HG03469 (cell line): Measurements from ENCODE around the gene THRB.

ENCODE experiments used
- ATAC-seq: cut with Tn5 transposase; IDR thresholded peaks from one replicate; pipeline ENCODE4 v1.9.1; 2021; ENCODE audit warnings: mild to moderate bottlenecking, moderate library complexity, moderate number of reproducible peaks; ENCODE audit not compliant: unreplicated experiment

Gene THRB

GRCh38 chr3:24359102-24359501, 135.5 kb downstream of the THRB start:
- no peak for ATAC-seq

- ATAC-seq = no peak
Measured at GRCh38 chr3:24357635-24358034, 137.0 kb downstream of the THRB start.

- no peak for ATAC-seq
Measured at GRCh38 chr3:24355806-24356205, 138.8 kb downstream of the THRB start.

- no peak for ATAC-seq
Measured at GRCh38 chr3:24354230-24354629, 140.4 kb downstream of the THRB start.

- ATAC-seq = no peak
Measured at GRCh38 chr3:24352893-24353553, 141.6 kb downstream of the THRB start.

GRCh38 chr3:24351779-24352469, 142.7 kb downstream of the THRB start:
- ATAC-seq = no peak

GRCh38 chr3:24349367-24350019, 145.2 kb downstream of the THRB start:
- ATAC-seq = no peak

GRCh38 chr3:24348348-24348747, 146.3 kb downstream of the THRB start:
- ATAC-seq = no peak

GRCh38 chr3:24344784-24345439, 149.7 kb downstream of the THRB start:
- no peak for ATAC-seq

- no peak for ATAC-seq
Measured at GRCh38 chr3:24343084-24343783, 151.4 kb downstream of the THRB start.

GRCh38 chr3:24342275-24342674, 152.4 kb downstream of the THRB start:
- no peak for ATAC-seq

- no peak for ATAC-seq
Measured at GRCh38 chr3:24341668-24342067, 153.0 kb downstream of the THRB start.

GRCh38 chr3:24340966-24341365, 153.7 kb downstream of the THRB start:
- ATAC-seq = no peak

- ATAC-seq = no peak
Measured at GRCh38 chr3:24340161-24340560, 154.5 kb downstream of the THRB start.

- no peak for ATAC-seq
Measured at GRCh38 chr3:24339266-24339825, 155.3 kb downstream of the THRB start.

- ATAC-seq = no peak
Measured at GRCh38 chr3:24338409-24339130, 156.1 kb downstream of the THRB start.

- no peak for ATAC-seq
Measured at GRCh38 chr3:24336101-24336500, 158.5 kb downstream of the THRB start.

GRCh38 chr3:24332092-24332491, 162.6 kb downstream of the THRB start:
- no peak for ATAC-seq

- no peak for ATAC-seq
Measured at GRCh38 chr3:24323272-24323671, 171.4 kb downstream of the THRB start.

GRCh38 chr3:24320601-24321000, 174.0 kb downstream of the THRB start:
- ATAC-seq = no peak
